GM21786 (cell line): Measurements from ENCODE around the gene NUP160.
A peak's percentile ranks its signal among the peaks of the same experiment; 100 is the strongest.
"Not testable (repeated sequence)": the region's sequence is repeated elsewhere in the genome, so short reads cannot be mapped to it uniquely, and the experiment has no call there.

ENCODE experiments used
- ATAC-seq: cut with Tn5 transposase; IDR thresholded peaks from one replicate; pipeline ENCODE4 v1.9.1; 2021; ENCODE audit not compliant: unreplicated experiment

The NUP160 gene

DNA sequence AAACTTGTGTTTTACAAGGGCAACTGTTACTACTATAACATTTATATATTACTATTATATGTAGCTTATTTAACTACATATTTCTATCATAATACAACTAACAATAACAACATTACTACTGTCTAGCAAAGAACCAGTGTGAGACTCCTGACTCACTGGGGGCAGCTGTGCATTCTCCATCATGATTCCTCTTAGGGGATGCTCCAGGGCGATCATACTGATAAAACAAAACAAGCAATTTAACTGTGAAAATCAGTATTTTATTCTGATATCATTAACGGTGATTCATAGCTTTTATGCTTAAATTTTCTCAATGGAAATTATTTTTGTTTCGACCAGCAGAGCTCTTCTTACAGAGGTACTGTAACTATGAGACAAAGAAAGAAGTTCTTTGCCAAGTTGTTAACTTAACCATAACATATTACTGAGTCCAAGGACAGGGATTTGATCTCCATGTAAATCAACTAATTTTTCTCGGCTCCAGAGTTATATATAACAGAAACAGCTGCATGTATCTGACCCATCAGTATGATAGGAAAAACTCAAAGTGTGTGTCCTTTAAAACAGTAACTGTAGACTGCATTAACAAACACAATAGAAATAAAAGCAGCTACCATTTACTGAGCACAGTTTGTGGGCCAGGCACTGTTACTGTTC lies 56.2 kb downstream of the NUP160 start:
- ATAC-seq = no peak

DNA sequence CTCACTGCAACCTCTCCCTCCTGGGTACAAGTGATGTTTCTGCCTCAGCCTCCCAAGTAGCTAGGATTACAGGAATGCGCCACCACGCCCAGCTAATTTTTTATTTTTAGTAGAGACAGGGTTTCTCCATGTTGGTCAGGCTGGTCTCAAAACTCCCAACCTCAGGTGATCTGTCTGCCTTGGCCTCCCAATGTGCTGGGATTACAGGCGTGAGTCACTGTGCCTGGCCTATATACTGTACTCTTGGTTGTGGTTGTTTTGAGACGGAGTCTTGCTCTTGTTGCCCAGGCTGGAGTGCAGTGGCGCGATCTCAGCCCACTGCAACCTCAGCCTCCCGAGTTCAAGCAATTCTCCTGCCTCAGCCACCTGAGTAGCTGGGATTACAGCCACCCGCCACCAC lies 58.1 kb downstream of the NUP160 start:
- ATAC-seq = not testable (repeated sequence)

DNA sequence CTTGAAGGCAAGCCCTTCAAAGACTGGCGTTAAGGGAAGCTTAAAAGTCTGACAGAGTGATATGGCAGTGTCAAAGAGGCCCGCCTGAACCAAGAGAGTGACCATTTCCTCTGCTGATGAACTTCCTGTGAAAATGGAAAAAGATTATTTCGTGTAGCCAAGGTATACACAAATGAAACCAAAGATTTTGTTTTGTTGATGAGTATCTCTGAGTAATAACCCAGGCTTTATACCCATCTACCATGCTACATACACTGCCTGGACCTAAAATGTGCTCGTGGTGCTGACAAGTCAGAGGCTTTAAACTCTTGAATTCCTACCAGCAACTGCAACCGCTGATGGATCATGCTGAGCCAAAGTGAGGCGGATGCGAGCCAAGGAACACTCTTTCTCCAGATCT lies 60.0 kb downstream of the NUP160 start:
- no peak for ATAC-seq

DNA sequence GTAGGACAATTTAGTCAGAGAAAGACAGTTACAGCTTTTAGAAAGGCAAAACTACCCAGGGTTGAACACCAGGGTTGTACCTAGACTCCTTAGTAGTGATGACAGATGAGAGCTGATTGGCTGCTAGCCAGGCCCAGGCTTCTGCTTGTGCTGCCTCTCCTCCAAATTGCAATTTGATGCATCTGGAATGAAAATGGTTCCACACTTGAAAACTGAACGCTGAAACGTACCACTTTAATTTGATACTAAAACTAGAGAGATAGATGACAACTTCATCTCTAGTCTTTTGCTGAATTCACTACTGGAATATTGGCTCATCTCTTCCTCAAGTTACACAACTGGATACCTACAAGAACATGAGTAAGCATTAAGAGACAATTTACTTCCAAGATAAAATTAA lies 61.8 kb downstream of the NUP160 start:
- ATAC-seq = no peak

DNA sequence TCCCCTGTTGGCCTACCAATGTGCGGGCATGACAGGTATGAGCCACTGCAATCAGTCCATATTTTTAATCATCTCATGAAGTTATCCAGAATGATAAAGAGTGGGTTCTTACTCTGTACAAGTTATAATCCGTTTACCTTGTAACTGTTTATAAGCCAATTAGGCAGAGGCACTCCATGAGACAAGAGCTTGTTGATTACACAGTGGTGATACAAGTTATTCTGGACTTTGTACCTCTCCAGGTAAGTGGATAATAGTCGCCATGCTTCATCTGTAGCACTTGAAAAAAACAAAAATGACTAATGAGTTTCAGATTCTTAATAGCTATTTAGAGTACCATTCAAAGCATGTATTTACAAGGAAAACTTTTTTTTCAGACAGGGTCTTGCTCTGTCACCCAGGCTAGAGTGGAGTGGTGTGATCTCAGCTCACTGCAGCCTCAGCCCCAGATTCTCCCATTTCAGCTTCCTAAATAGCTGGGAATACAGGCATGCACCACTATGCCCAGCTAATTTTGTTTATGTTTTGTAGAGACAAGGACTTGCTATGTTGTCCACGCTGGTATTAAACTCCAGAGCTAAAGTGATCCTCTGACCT lies 63.3 kb downstream of the NUP160 start:
- no peak for ATAC-seq

DNA sequence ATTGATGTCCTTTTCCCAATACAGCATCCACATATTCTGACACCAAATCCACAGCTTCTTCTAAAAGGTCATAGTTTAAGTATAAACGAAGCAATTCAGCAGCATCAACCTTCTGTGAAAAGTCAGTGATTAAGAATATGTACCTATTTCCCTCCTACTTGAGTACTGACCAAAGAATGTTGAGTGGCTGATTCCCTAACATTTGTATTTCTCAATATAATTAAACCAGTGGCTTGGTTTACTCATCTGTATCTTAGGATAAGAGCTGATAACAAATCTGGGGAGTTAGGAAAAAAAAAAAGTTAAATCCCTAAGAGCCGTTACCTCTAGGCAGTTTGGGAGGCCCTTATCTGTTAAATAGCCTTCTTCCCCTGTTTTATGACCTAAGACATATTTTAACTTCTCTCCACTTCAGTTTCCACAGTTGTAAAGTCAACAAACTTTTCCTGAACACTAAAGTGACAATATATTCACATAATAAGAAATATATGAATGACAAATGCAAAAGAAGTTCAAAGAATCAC lies 65.0 kb downstream of the NUP160 start:
- ATAC-seq = no peak

DNA sequence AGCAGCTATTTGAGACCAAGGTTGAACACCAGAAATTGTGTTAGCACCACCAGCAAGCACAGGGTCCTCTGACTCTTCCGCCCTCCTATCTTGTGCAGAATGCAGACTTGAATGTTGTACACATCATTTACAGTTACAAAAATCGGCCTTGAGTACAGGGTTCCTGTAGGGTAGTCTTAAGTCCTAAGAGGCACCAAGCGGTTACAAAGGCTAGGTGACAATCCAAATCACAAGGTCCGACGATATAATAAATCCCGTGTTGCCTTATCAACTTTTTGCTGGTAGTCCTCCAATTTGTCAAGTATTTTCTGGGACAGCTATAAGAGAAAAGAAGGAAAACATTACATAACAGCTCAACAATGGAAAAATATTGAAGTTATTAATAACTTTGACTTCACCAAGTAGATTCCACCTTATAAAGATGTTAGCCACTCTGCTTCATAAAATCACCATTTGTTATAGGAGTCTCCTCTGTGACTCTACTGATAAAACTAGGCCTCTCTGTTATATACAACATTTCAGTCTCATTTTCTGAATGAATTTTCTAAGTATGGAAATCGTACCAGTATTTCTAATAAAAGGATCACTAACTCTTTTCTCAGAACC lies 69.2 kb downstream of the NUP160 start:
- ATAC-seq = no peak

DNA sequence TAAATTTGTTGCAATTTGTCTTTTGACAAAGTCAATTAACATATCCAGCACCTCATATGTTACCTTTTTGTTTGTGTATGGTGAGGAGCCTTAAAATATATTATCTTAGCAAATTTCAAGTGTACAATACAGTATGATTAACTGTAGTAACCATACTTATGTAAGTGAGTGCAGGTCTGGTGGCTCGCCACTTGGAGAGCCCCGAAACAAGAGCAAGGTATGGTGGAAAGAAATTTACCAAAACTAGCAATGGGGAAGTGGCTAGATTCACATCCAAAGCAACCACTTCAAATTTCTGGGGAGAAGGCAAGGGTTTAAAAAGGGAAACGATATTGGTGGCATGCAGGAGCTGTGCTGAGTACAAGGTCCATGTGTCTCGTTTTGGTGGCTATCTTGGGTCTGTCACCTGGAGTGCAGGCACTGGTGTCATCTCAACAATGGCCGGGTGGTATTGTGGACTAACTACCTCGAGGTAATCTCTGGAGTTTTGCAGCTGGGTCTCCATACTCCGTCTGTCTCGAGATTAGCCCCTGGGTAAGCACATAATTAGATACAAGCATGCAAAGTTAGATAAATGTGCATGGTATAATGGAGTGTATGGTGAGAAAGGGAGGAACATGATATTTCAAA lies 72.8 kb downstream of the NUP160 start:
- ATAC-seq = no peak

DNA sequence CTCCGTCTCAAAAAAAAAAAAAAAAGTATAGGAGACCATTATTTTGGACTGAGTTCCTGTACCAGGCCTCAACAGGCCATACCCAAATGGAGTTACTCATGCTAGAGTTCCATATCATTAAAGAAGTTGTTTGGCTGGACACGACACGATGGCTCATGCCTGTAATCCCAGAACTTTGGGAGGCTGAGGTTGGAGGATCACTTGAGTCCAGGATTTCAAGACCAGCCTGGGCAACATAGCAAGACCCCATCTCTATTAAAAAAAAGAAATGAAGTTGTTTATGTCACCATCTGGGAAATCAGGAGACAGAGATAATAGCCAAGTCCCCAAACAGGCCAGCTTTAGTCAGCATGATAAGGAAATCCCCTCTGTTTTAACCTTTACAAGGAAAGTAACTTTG lies 74.3 kb downstream of the NUP160 start:
- no peak for ATAC-seq

DNA sequence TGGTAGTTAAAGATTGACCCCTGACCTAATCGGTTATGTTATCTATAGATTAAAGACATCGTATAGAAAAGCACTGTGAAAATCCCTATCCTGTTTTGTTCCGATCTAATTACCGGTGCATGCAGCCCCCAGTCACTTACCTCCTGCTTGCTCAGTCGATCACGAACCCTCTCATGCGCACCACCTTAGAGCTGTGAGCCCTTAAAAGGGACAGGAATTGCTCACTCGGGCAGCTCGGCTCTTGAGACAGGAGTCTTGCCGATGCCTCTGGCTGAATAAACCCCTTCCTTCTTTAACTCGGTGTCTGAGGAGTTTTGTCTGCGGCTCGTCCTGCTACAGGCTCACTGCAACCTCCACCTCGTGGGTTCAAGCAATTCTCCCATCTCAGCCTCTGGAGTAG lies 78.6 kb downstream of the NUP160 start:
- not testable (repeated sequence) for ATAC-seq

DNA sequence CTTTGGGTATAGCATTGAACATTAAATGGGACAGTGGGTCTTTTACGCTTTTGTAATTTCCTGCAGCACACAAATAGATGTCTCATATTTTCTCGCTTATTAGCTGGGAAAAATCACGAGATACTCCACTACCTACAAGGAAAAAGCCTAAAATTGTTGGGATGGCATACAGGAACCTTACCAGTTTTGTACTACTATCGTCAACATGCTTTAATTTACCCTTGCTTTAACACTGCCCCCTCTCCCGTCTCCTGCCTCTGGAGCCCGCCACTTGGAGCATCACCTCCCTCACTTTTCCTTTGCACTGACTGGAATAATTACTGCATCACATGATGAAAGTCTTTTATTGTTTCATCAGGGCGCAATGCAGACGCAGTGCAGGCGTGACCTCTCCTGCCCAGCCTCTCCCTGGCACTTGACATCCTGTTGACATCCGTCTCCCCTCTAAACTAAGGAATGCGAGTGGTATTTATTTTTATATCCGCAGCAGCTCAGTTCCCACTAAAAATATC lies 80.0 kb downstream of the NUP160 start:
- no peak for ATAC-seq

DNA sequence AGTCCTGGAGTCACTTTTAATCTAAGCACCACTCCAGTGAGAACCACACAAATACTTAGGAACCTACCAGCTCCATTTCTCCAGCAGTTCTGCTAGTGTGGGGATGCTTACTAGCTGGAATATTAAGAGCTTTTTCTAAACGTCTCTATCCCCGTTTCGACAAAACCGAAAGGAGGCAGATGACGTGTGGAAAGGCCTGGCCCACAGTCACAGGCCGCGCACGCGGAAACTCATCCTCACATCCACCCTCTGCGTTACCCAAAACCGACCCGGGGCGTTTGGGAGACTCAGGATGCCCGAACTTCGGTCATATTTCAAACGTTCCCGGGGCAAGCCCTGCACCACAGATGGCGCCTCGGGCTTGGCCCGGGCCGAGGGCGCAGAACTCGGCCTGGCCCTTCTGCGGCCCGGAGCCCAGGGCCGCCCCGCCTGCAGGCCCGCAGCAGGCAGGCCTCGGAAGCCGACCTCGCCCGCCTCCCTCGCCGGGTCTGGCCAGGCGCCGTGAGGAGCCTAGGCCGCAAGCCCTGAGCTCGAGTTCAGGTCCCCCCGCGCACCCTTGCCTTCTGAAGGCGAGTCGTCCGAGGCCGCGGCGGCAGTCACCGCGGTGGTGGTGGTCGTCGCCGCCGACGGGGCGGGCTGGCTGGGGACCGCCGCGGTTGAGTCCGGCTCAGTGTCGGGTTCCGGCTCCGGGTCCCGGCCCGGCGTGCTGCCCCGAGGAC lies 81.5 kb downstream of the NUP160 start:
- ATAC-seq = peak; percentile 33

DNA sequence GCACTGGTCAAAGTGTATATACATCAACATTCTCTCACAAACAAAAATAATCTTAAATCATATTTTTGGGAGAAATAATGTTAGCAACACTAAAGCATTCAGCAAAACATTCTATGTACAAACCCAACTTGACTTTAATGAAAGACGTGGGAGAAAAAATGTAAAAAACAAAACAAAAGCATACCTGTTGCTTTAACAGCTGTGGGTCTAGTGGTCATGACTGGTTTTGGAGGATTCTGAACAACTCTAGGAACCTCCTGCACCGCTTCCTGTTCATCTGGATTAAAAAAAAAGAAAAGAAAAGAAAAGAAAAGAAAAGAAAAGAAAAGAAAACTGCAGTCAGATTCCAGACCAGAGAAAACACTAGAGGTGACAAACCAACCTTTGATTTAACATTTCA lies 83.1 kb downstream of the NUP160 start:
- ATAC-seq = no peak

DNA sequence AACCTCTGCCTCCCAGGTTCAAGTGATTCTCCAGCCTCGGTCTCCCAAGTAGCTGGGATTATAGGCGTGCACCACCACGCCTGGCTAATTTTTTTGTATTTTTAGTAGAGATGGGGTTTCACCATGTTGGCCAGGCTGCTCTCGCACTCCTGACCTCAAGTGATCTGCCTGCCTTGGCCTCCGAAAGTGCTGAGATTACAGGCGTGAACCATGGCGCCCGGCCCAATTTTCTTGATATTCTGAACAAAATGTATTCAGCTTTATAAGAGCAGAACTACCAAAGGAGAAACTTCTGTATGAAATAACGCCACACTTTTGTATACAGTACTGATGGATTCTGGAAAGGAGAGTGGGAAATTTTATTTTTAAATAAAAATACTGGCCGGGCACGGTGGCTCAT lies 88.9 kb downstream of the NUP160 start:
- not testable (repeated sequence) for ATAC-seq

DNA sequence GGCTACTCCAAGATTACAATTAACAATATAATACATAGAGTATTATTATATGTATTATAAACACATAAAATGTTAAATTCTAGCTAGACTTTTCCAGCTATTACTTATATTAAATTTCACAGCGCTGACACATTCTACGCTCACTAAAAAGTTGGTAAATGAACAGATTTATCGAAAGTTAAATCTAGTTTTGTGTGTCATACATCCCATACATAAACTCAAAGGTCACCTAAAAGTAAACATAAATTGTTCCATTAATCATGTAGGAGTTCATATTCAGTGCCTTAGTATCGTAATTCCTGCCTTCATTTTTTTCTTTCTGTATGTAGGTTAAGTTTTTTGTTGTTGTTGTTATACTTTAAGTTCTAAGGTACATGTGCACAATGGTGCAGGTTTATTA lies 91.9 kb downstream of the NUP160 start:
- ATAC-seq = no peak

DNA sequence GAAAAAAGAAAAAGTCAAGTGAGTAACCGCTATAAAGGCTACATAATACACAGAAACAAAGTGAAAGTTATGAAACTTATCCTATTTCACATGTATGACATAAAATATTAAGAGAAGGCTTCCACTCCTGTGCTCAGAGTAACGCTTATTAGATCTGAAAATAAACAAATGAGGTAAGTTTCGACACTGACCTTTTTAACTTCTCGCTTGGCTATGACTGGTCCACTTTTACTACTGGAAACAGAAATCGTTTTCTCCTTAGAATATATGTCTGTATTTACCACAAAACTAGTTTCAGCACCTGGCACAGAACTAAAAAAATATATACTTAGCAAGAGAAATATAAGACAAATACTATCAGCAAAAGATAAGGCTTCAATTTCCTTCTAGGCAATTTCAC lies 97.4 kb downstream of the NUP160 start:
- no peak for ATAC-seq

DNA sequence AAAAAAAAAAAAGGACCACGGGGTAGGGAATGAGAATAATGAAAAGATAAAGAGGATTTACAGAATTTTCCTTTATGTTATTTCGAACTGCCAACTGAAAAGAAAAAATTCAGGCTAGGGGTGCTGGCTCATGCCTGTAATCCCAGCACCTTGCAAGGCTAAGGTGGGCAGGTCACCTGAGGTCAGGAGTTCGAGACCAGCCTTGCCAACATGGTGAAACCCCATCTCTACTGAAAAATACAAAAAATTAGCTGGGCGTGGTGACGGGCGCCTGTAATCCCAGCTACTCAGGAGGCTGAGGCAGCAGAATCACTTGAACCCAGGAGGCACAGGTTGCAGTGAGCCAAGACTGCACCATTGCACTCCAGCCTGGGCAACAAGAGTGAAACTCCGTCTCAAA lies 105.7 kb downstream of the NUP160 start:
- not testable (repeated sequence) for ATAC-seq

DNA sequence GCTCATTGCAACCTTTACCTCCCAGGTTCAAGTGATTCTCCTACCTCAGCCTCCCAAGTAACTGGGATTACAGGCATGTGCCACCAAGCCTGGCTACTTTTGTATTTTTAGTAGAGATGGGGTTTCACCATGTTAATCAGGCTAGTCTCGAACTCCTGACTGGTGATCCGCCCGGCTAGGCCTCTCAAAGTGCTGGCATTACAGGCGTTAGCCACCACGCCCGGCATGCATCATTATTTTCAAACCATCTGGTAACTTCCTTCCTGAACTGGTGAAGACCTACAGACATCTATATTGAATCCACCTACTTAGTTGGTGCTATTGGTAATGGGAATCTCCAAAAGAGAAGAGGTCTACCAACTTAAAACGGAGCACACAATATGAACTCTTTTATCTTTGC lies 110.3 kb downstream of the NUP160 start:
- ATAC-seq = not testable (repeated sequence)

DNA sequence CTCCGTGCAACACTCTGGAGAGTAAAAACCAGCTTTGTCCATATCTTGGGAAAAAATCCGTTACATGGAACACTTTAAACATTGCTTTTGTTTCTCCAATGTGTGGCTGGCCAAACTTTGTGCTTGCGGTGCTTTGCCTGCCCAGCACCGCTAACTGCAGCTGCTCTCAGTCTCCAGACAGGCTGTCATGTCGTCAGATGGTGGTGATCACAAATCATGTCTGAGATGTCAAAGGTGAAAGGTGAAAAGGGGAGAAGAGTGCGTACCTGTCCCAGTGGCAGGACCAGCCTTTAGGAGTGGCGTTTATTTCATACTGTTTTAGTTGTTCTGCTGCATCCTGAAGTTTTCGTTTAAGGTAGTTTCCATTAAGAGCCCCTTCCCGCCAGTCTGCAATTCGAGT lies 115.9 kb downstream of the NUP160 start:
- no peak for ATAC-seq

DNA sequence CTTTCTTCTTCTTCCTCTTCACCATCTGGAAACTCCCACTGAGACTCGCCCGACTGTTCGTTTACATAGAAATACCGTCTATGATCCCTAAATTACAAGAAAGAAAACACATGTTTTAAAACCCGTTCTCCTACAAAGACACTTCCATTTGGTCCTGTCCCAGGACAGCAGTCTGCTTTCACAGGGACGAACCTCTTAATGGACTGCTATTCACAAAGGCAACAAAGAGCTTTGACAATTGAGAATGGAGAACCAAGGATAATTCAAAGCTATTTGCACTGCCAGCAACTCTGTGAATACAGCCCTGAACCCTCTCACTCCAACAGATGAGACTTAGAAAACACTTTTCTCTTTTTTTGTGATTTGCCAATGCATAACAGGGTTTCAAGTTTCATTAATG lies 116.7 kb downstream of the NUP160 start:
- ATAC-seq = no peak
